Prostate gland (tissue), 2 donors: ENCODE results near the gene HIVEP3.

ENCODE experiments used
- POLR2A ChIP-seq: fragments of 450-650 bp; IDR thresholded peaks from one replicate; pipeline ENCODE4 v1.6.1; 2016; ENCODE audit warnings: antibody characterized with exemption, mild to moderate bottlenecking
- POLR2AphosphoS5 ChIP-seq: sonication (generic); formaldehyde crosslinking; IDR thresholded peaks from one replicate; pipeline ENCODE4 v1.6.1; 2017; ENCODE audit warnings: antibody characterized with exemption
- TF ChIP-seq, protein P1 (sequence below), 4 experiments: fragments of 200-600 bp in 2 of 4; fragments of 450-650 bp in 2 of 4; sonication (generic) in 2 of 4; IDR thresholded peaks; 1 replicate in 3 of 4; 2 replicates in 1 of 4; pipeline ENCODE4 v1.5.1; 2016 to 2019; ENCODE audit warnings: antibody characterized with exemption in 4 of 4, mild to moderate bottlenecking in 2 of 4, moderate library complexity in 2 of 4

DNA sequence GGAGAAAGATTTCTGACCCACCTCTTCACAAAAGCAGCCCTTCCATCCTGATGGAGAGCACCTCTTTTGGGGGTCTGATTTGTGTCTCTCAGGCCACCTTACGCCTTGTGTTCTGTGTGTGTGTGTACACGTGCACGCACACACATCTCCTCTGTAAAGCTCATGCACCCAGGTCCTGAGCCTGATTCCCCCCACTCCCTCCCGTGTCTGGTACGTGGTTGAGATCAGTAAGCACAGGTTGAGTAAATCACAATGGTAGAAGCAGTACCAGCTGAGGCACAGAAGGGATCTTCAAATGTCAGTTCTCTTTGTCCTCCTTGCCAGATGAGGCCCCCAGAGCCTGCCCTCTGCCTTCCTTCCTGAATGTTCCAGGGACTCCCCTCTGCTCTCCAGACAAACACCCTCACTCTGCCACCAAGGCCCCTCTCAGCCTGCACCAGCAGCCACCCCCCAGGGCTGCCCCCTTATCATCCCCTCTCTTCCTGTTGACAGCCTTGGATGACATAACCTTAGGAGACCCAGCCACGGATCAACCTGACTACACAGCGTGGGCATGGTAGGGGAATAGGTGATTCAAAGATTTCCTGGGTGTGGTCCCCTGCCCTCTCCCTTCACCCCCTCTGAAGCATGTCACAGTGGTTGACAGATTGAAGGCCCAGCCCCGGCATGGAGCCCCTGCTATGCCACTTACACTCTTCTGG is 112.8 kb downstream of the HIVEP3 start:
- TF ChIP-seq, protein P1, sequence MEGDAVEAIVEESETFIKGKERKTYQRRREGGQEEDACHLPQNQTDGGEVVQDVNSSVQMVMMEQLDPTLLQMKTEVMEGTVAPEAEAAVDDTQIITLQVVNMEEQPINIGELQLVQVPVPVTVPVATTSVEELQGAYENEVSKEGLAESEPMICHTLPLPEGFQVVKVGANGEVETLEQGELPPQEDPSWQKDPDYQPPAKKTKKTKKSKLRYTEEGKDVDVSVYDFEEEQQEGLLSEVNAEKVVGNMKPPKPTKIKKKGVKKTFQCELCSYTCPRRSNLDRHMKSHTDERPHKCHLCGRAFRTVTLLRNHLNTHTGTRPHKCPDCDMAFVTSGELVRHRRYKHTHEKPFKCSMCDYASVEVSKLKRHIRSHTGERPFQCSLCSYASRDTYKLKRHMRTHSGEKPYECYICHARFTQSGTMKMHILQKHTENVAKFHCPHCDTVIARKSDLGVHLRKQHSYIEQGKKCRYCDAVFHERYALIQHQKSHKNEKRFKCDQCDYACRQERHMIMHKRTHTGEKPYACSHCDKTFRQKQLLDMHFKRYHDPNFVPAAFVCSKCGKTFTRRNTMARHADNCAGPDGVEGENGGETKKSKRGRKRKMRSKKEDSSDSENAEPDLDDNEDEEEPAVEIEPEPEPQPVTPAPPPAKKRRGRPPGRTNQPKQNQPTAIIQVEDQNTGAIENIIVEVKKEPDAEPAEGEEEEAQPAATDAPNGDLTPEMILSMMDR (IDR thresholded peaks at IDR 0.05): no peak
- TF ChIP-seq POLR2A (no peak), POLR2AphosphoS5 (no peak)
